ENCODE results near the gene PIP5K1C.

PIP5K1C gene

DNA sequence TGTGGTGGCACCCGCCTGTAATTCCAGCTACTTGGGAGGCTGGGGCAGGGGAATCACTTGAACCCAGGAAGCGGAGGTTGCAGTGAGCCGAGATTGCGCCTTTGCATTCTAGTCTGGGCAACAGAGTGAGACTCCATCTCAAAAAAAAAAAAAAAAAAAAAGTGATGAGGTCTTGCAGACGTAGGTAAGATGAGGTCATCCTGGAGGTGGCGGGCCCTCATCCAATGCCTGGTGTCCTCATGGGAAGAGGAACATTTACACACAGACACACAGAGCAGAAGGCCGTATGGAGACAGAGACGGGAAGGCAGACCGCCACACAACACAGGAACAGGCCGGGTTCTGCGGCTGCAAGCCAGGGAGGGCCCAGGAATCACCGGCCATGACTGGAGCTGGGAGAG, 78.0 kb downstream of the PIP5K1C start:
- DNase-seq, result no peak

DNA sequence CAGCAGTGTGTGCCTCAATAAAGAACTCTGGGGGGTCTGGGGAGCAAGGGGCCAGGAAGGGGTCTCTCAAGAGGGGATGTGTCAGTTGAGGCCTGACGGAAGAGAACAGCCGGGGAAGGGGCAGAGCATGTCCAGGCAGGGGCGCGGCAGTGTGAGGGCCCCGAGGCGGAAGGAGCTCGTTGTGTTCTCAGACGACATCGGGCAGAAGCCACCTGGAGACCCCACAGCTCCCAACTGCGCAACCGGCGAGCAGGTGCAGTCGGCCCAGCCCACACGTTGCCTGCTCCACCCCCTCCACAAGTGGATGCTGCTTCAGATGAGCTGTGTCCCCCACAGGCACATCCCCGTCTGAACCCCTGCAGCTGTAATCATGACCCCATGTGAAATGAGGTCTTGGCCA, 78.6 kb downstream of the PIP5K1C start:
- DNase-seq, result no peak

DNA sequence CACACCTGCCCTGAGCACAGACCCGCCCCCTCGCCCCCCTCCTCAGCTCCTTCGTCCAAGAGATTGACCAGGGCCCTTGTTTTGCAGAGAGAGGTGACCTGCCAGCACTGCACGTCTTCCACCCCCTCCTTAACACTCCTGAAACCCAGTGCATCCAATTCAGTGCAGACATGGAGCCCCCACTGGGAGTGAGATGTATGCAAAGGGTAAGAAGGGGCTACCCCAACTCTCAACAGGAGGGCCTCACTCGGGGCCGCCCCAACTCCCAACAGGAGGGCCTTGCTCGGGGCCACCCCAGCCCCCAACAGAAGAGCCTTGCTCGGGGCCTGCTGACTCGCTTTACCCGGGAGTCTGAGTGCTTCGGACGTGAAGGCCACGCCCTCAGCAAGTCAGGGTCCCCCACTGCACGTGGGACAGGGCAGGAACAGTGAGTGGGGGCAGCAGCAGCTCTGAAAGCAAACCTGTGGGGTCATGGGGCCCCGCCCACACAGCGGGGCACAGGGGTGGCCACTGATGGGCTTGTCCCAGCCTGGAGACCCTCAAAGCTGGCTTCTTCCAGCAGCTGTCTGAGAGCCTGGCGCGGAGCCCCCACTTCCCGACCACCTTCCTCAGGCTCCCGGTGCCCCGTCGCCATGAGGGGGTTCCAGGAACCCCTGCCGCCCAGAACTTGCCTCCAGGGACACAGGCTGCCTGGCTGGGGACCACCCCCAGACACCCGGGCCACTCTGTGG, 79.3 kb downstream of the PIP5K1C start:
- DNase-seq, result no peak

DNA sequence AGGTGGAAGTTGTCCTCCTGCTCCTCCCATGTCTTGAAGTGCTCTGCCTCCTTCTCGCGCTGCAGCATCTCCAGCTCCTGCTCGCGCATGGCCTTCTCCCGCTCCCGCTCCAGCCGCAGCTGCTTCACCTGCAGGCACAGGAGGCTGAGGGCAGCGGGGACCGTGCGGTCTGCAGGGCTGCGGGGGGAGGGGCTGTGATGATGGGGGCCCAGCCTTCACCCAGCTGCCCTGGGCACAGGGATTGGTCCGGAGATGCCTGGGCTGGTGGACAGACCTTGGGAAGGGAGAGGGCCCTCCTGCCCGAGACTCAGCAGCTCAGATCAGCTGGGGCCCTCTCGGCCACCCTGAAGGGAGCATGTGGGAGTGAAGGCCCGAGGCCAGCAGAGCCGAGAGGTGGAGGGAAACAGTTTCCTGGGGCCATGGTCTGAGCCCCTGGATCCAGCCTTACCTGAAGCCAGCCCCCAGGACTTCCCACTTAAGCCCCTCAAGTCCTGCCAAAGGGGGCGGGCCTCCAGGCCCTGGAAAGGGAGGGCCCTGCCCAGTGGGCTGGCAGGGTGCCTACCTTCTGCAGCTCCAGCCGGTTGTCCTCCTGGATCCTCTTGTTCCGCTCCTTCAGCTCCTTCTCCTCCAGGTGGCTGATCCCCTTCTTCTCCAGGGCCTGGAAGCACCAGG, 80.0 kb downstream of the PIP5K1C start:
- no peak for DNase-seq

DNA sequence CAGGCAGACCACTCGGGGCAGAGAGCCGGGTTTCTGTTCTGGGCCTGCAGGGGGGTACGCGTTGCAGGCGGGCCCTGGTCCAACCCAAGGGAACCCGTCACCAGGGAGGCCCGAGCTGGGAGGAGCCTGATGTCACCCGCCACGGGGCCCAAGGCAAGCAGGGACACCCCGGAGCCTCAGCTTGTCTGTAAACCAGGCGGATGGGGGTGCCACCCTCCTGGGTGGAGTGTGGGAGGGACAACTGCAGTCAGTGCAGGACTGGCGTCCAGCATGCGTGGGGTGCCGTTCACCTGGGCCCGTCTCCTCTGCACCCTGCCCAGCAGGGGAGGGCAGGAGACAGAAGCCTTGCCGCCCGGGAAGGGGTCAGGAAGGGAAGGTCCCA, 80.6 kb downstream of the PIP5K1C start:
- DNase-seq, result no peak

DNA sequence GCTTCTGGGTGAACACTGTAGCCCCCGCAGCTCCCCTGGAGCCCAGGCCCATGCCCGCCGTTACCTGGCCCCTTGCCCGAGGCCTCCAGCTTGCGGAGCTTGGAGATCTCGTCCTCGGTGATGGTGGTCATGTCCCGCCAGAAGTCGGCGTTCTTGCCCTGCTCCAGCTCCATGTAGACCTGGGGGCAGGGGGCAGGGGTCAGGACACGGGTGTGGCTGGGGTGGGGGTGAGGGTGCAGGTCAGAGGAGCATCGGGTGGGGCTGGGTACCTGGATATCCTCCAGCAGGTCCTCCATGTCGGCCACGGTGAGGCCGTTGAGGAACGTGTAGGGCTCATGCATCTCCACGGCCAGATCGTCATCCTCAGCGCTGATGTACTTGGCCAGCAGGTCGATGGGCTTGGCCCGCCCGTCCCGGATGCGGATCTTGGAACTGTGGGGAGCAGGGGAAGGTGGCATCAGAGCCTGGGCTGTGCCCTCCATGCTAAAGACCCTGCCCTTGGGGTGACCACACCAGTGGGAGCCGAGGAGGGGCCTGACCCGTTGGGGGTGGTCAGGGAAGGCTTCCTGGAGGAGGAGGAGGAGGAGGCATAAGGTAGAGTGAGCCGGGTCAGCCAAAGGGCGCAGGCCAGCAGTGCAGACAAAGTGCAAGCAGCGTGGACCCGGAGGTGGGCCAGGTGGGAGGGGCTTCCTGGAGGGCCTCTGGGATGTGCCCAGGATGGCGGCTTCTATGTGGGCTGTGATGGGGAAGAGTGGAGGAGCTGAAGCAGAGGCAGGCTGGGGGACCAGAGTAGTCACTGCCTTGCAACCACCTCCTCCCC, 81.2 kb downstream of the PIP5K1C start:
- DNase-seq, result no peak

DNA sequence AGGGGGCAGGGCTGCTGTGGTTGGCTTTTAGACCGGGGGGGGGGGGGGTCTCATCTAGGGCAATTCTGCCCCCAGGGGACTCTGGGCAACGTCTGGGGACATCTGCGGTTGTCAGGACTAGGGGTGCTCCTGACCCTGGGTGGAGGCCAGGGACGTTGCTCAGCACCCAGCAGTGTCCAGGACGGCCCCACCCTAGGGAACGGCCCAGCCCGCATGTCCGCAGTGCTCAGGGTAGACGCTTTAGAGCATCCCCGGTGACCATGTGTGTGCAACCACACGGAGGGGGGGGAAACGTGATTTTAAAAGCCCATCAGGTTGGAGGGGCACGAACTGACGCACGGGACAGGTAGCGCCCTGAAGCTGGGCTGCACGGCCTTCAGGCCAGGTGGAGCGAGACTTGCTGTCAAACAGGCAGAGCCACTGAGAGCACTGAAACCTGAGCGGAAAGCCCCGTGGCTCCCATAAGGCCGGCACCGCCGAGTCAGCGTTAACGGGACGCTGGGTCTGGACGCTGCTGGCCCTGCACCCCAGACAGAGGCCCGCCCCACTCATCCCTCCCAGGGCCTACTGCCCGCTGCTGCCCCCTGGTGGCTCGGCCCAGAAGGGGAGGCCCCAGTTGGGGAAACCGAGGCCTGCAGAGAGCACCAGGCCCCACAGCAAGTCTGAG, 82.0 kb downstream of the PIP5K1C start:
- DNase-seq, result peak; percentile 38

DNA sequence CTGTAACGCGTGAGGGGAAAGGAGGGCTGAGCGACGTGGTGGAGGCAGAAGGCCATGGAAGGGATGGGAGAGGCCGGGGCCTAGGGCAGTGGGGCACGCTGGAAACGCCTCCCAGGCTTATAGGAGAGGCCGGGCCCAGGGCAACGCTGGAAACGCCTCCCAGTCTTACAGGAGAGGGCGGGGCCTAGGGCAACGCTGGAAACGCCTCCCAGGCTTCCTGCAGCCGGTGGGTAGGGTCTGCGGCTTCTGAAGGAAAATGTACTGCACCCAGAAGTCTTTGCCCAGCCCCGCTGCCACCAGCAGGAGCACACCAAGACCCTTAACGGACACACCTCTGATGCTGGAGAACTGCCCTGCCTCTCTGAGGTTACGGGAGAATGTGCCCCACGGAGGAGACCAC, 82.8 kb downstream of the PIP5K1C start:
- DNase-seq, result no peak

DNA sequence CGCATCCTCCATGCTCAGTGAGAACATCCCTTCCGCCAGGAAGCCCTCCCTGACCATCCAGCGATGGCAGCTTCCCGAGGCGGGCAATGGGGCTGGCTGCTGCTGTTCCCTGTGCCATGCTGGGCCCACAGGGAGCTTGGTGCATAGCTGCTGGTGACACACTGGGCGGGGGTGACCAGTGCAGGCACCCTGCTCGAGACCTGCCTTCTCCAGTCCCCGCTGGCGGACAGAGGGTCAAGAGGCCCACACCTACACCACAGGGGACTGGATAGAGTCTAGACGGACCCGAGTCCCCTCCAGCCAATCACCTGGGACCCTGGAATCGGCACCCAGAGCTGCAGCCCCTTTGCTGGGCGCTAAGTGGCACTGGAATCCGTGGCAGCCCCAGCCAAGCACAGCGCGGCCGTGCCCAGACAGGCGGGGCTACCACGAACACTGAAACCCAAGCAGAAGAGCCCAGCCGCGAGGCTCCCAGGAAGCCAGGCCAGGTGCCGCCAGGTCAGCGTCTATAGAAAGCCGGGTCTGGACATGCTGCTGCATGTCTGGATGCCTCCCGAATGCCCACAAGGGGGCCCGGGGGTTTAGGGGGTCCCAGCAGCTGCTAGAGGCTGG, 84.6 kb downstream of the PIP5K1C start:
- DNase-seq, result no peak

DNA sequence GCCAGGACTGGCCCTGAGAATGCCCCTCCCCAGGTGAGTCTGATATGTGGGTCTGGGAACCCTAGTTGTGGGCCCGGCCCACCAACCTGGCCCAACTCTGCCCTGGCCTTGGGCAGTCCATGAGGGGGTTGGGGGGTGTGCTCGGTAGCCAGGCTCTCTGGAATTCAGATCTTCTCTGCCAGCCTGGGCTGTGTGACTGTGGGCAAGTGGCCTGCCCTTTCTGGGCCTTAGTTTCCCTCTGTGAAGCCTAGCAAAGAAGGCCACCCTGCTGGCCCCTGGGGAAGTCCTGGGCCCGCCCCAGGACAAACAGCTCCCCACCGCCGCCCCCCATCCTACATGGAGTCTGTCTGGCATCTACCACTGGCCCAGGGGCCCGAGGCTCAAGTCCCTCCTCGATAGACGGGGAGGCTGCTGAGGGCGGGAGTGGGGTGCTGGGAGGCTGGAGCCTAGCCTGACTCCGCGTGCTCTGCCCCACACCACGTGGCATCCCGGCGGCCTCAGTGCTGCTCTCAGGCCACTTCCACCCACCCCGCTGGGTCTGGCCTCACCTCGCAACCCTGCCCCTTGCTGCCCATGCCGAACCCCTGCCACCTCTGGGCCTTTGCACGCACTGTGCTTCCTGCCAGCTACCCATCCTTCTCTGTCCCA, 85.3 kb downstream of the PIP5K1C start:
- no peak for DNase-seq

DNA sequence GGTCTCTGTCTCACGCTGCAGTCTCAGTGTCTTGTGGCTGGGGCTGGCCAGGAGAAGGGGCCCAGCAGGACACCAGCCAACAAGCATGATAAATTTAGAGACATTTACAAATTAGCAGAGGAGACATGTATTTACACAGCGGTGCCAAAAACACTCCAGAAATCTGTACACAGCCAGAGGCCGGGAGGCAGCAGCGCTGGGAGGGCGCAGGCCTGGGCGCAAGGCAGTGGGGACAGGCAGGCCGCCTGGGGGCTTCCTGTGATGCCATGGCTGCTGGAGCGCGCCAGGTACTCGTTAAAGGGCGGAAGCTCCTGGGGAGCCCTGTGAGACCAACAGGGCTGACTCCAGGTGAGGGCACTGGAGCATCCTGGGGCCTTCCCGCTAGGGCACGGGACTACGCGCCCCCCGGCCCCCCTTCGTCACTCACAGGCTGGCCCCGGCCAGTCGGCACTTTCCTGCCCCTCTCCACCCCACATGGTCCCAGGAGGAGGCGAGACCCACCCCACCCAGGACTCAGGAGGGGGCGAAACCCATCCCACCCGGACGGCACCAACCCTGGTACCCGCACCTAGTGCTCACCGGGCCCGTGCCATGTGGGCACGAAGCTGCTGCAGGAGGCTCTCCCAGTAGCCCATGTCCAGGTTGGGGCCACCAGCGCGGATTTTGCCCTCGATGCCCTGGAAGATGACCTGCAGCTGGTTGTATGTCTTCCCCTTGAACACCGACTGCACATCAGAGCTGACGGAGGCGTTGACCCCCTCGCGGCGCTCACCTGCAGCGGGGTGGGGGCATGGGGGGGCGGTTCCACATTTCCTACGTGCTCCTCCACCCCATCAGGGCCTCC, 86.2 kb downstream of the PIP5K1C start:
- no peak for DNase-seq

DNA sequence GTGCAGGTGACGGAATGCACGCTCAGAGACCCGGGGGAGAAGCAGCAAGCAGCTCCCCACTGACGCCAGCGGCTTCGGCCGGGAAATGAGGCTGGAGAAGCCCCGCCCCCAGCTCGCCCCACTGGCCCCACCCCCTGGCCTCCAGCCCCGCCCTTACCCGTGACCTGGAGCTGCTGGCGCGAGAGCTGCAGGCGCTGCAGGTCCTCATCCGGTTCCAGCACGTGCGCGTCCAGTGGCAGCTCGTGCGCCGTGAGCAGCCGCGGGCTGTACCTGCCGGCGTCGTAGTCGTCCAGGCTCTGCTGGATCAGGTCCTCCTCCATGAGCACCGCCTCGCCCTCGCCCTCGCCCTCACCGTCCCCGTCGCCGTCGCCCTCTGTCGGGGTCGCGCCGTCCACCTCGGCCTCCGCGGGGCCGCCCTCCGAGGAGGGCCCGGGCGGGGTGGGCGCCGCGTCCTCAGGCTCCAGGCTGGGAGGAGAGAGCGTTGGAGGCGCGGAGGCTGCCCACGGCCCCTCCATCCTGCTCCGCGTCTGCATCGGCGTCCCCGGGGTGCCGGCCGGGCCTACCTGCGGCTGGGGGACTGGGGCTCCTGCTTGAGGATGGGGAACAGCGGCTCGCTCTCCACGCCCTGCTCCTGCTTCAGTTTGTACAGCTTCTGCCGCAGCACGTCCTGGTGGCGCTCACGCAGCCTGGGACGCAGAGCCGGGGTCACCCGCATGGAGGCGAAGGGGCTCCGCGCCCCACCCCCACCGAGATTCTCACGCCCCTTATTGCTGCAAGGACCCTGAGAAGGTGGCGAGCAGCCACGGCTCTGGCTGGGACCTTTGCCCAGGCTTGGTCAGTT, 87.1 kb downstream of the PIP5K1C start:
- no peak for DNase-seq

DNA sequence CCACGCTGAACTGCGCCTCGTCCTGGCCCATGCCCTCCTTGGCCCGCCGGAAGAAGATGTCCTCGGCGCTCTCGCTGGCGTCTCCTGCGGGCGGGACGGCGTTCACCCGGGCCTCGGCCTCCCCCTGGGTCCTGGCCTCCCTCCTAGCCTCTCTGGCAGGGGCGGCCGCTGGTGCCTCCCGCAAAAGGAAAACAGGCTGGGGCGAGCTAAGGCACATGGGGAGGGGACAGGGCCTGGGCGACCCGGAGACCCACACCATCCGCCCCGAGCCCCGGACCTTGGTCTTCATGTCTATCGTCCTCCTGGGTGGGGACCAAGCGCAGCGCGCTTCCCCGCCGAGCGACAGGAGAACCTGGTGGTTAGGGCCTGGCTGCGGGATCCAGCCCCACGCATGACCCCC, 87.9 kb downstream of the PIP5K1C start:
- no peak for DNase-seq

DNA sequence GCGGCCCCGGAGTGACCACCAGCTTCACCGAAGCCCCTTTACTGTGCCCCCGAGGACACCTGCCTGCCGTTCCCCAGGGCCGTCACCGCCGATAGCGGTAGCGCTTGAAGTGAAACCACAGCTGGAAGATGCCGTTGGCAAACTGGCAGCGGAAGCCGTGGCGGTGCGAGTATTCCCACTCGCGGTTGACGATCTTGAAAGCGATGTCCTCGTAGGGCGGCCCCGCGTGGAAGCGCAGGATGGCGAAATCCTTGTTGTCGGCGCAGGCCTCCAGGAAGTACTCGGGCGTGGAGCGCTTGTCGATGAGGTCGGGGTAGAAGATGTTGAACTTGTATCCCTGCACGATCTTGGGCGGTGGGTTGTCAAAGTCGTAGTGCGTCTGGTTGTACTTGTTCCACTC, 88.4 kb downstream of the PIP5K1C start:
- no peak for DNase-seq

DNA sequence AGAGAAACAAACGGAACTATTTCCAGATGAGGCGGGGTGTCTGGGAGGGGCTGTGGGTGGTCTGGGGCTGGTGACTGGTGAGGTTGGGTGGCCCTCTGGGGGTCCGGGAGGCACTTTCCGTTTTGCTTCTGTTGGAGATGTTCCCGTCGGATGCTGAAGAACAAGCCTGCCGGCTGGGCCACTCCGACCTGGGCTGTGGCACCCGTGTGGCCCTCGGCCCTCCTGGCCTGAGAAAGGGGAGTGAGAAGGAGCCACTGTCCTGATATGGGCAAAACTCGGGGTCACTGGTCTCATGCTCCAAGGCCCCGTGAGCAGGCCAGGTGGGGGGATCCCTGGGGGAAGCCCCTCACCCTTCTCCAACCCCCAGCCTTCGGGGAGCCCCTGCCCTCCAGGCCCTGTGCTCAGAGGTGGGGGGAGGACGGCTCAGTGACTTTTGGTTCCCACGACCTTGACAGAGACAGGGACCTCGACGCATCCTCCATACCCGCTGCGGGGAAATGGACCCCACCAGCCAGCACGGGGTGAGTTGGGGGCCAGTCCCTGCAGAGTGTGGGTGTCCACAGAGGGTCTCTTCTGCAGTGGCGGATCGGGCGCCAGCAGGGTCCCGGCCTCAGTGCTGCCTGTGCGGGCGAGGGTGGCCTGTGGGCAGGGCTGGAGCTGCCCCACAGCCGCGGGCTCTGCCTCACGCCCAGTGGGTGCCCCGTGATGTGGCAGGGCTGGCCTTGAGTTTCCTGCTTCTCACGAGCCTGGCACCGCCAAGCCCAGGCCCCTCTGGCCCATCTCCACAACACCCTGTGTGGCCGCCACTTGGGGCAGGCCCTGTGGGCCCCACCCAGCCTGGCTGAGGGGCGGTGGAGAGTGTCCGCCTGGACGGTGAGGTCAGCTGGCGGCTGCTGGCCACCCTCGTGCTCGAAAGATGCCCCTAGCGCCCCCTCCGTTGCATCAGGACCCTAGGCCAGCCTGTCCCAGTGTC, 89.2 kb downstream of the PIP5K1C start:
- DNase-seq, result no peak

DNA sequence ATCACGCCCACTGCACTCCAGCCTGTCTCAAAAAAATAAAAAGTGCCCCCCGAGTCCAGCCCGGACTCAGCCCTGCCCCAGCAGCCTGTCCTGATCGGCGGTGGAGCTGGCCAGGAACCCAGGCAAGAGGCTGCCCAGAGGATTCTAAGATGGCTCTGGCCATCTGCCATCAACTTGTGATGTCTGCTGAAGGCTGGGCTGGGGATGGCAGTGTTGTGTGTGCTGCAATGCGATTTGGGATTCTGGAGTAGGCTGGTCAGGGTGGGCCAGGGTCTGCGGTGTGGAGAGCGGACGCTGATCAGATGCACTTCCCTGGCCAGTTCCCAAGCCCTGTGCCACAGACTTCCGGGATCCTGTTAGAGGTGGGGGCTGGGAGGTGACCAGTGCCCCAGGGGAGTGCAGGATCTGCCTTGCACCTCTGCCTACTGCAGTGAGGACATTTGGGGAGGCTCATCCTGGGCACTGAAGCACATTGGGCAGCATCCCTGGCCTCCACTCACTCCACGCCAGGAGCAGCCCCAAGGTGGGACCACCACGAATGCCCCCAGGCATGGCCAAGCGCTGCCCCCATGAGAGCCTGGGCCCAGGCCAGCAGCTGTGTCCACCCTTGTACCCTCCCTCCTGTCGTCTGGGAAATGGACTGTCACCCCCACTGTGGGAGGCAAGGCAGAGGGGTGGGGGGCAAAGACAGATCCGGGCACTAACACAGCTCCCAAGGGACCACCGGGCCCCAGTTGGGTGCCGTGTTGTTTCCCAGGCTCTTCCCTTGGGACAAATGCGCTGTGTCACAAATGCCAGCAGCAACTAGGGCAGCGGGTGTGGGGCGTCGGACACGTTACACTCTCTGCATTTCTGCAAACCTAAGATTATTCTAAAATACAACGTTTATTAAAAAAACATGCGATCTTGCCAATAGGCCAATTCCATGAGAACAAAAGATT, 90.2 kb downstream of the PIP5K1C start:
- DNase-seq, result peak; percentile 37

DNA sequence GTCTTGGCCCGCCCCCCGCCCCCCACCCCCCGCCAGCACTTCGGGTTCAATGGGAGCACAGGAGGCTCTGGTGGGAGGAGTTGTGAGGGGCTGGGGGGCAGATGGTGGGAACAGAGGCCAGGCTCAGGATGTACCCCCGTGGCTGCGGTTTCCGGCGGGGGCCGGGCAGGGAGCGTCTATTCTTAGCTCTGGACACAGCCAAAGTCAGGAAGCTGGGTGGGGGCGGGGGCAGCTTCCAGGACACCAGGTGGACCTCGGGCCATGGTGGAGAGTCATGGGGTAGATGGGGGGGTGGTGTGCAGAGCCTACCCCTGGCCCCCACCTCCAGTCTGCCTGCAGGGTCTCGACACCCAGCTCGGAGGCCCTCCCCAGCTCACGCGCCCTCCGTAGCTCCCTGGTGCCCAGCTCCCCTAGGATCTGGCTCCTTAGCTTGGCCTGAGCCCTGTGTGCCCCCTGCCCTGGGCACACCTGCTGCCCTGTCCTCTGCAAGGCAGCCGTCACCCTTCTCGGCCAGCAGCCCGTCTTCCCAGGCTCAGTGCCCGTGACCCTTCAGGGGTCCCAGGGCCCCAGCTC, 91.4 kb downstream of the PIP5K1C start:
- no peak for DNase-seq
